Measurements from ENCODE around the gene HPN. TPM values are rescaled to one million over a fixed set of nuclear protein-coding genes. Genes with fewer than 3 reads are reported as not detected.

The HPN gene
- total and polyA plus RNA-seq, 10 of the 15 experiments (the other 5 are each of a cell fraction or from before 2014, with no cell fraction given) = 0.21 to 0.35 TPM; not detected in 8

GRCh38 chr19:35073516-35073915 is 32.0 kb downstream of the HPN start:
- ATAC-seq = no peak
- peaks cover 0 to 1% of the 10 kb centered on the region in 2 experiments; a peak in 1 of 4 replicates for H3K27me3 ChIP-seq (replicated peaks in 1 of 2; ENCODE audit: control insufficient read depth in 2 of 2, insufficient read depth in 2 of 2, low read length in 1 of 2)
- ChIA-PET CTCF (no interaction called here), POLR2A (no interaction called here), RAD21 (ENCODE audit: unreplicated experiment) (no interaction called here), SMC1A (ENCODE audit: uncharacterized antibody, unreplicated experiment) (no interaction called here)
- no peak overlapping the region for H2AFZ ChIP-seq (ENCODE audit: control insufficient read depth, low read depth, low read length)
- DNase-seq (ENCODE audit: low read depth, low spot score) = no peak
- no peaks in the 10 kb centered on the region; the same call in 2 of the 3 replicates for H3K9me3 ChIP-seq (replicated peaks; ENCODE audit: control insufficient read depth, insufficient read depth, low read length)
- H4K20me1 ChIP-seq (ENCODE audit: control insufficient read depth, insufficient read depth) = no peaks in the 10 kb centered on the region
- TF ChIP-seq ZNF217 (IDR thresholded peaks at IDR 0.05) (no peak), USF2 (IDR thresholded peaks at IDR 0.05; ENCODE audit: borderline replicate concordance, low read depth, low read length) (no peak), KAT2A (conservative IDR thresholded peaks at IDR 0.05; ENCODE audit: control insufficient read depth, low read depth, low read length) (no peak), POLR2AphosphoS5 (IDR thresholded peaks at IDR 0.05; ENCODE audit: low read length) (no peak), CHD4 (IDR thresholded peaks at IDR 0.05) (no peak), ELK1 (IDR thresholded peaks at IDR 0.05; ENCODE audit: low read depth, low read length) (no peak), BHLHE40 (IDR thresholded peaks at IDR 0.05; ENCODE audit: borderline replicate concordance in 1 of 2, low read depth in 2 of 2, low read length in 1 of 2) (no peak), LARP7 (IDR thresholded peaks at IDR 0.05) (no peak), POLR2A (IDR thresholded peaks at IDR 0.05; ENCODE audit: low read depth, low read length) (no peak), RELA (IDR thresholded peaks at IDR 0.05; ENCODE audit: borderline replicate concordance, partially characterized antibody) (no peak), POU2F2 (IDR thresholded peaks at IDR 0.05; ENCODE audit: borderline replicate concordance, low read depth, low read length) (no peak)
- FAIRE-seq = no peak
- H3K9ac ChIP-seq (ENCODE audit: control insufficient read depth, insufficient read depth, low read length) = no peak overlapping the region
- intact Hi-C loops (cut with micrococcal nuclease; ENCODE audit: unreplicated experiment) = no loop called here
- 32% methylated on average over 10 of the region's 10 CpGs for WGBS (ENCODE audit: insufficient coverage, insufficient replicate concordance, low lambda C conversion rate, missing lambda C conversion rate)
- H3K79me2 ChIP-seq (ENCODE audit: control insufficient read depth, insufficient read depth, low read length) = no peaks in the 10 kb centered on the region
- no peaks in the 10 kb centered on the region for H3K4me1 ChIP-seq (ENCODE audit: control insufficient read depth, insufficient read depth, low read length)
- H3K4me3 ChIP-seq = no peak overlapping the region
- in situ Hi-C loops (cut with MboI) = no loop called here
- H3K27ac ChIP-seq (ENCODE audit: control insufficient read depth, insufficient read depth) = no peak overlapping the region
- BruUV-seq (replicated peaks) = no TSS peak
- no peak overlapping the region for H3K4me2 ChIP-seq (ENCODE audit: control insufficient read depth, insufficient read depth)
- no peaks in the 10 kb centered on the region for H3K36me3 ChIP-seq (ENCODE audit: control insufficient read depth in 2 of 2, insufficient read depth in 2 of 2, low read length in 1 of 2)
